ENCODE data around the gene ZFPM1.

The ZFPM1 gene

DNA sequence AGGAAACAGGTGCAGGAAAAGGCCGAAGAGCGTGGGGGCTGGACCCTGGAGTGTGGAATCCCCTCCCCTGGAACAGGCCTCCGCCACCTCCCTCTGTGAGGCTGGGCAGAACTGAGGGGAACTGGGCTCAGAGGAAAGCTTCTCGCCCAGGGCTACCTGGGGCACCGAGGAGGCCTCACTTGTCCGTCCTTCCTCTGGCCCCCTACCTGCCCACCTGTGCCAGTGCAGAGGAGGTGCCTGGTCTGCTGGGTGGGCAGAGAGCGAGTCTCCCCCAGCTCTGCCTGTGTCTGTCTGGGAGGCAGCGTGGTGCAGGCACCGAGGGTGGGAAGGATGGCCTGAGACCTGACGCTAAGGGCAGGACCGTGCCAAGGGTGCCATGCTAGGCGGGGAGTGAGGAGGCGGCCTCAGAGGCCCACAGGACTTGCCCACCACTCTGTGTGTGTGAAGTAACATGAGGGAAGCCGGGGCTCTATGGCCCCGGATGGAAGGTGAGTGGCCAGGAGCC lies 42.2 kb downstream of the ZFPM1 start:
- DNase-seq (ENCODE audit: insufficient read length, low spot score) (no peak), FAIRE-seq (no peak)

DNA sequence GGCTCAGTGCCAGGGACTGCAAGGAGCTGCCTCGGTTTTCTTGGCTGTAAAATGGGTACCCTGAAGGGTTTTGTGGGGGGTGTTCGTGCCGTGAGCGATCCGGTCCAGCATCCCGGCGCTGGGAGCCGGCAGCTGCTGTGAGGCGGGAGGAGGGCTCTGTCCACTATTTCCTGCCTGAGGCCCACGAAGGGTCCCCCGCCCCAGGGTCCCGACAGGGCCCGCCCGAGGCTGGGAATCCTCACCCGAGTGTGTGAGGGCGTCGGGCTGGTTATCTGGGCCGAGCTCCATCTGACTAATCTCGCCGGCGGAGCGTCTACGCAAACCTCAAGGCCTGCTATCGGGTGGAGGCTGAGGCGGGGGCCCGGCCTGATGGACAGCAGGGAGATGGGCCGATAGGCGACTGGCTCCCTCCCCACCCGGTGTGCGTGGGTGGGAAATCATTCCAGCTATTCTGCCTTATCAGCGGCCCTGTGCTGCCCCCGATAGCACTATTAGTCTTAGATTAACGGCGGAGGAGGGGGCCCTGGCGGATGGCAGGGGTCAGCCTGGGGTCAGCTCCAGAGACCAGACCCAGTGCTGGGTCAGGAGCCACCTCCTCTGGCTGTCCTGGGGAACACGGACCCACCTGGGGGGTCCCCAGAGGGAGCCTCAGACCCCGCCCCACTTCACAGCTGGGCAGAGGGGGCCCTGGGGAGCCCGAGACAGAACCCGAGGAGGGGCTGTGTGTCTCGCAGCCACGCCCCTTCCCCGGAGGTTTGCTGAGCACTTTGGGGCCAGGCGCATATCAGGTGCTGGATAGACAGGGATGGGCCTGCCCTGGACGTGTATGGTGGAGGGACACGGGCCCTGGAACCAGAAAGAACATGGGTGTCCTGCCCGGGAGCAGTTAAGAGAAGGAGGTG lies 44.7 kb downstream of the ZFPM1 start:
- FAIRE-seq: no peak
- no peak for DNase-seq (ENCODE audit: insufficient read length, low spot score)

DNA sequence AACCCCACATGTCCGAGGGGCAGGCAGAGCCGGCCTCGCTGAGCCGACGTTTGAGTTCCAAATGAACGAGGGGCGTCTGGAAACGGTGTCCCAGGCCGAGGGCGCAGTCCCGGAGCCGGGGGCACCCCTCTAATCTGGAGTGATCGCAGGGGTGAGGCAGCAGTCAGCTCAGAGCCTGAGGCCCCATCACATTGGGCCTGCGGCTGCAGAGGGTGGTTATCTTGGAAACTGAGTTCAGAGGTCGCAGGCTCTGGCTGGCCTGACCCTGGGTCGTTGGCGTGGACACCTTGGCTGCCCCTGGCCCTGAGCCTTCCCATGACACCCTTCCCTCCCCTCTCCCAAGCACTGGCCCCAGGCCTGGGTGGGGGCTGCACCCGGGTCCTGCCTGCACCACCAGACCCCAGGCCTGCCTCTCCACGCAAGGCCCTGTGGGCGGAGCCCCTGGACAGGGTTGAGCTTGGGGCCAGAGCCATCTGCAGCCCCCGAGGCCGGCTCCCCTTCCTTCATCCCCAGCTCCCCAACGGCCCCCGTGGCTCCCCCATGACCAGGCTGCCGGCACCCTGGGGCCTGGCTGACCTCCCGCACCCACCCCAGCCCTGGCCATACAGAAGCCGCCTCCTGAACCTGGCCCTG lies 45.6 kb downstream of the ZFPM1 start:
- no peak for DNase-seq (ENCODE audit: insufficient read length, low spot score)

DNA sequence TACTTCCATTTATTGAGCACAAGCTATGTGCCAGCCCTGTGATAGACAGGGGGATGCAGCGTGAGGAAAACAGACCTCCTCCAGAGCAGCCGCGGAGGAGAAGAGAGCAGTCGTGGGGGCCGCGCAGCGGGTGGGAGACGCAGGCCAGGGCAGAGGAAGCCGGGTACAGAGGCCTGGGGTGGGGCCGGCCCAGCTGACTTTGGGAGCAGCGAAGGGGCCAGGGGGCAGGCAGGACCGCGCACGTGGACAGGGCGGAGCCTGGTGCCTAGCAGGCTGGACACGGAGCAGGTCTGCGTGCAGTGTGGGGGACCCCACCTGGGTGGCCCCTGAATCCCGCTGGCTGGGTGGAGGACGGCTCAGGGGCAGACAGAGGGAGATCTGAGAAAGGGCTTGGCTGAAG lies 46.2 kb downstream of the ZFPM1 start:
- FAIRE-seq (no peak), DNase-seq (ENCODE audit: insufficient read length, low spot score) (no peak)

More for the DNA sequence above, 45.6 kb downstream of the ZFPM1 start:
- no peak for FAIRE-seq

DNA sequence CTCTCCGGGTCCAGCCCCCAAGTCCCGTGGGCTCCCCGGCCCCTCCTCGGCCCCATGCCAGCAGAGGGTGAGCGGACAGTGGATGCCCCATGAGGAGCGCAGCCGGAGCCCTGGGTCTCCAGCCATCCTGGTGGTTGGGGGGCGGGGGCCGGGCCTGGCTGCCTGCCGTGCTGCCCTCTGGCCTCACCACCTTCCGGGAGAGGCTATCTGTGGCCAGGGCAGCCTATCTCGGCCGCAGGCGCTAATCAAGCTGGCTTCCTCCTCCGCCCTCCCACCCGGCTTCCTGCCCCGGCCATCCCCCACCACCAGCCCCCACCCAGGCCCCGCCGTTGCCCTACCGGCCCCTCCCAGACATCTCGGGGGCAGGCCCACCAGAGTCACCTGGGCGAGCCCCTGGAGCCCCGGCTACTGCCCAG lies 46.8 kb downstream of the ZFPM1 start:
- no peak for DNase-seq (ENCODE audit: insufficient read length, low spot score)
- FAIRE-seq: no peak

DNA sequence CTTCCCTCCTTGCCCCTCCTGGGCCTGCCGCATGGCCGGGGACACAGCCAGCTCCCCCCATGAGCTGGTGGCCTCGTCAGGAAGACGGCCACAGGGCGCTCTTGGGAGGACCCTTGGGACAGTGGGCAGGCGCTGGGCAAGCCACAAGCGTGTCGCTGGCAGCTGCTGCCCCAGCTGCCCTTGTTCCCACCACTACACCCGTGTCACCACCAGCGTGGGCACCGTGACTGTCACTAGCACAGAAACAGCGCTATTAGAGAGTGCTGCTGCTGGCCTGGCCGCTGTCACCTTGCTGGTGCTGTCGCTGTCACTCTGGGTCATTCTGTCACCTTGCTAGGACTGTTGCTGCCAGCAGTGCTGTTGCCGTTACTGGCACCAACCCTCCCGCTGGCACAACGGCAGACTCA lies 47.2 kb downstream of the ZFPM1 start:
- FAIRE-seq: peak; percentile 62
- DNase-seq (ENCODE audit: insufficient read length, low spot score): no peak

DNA sequence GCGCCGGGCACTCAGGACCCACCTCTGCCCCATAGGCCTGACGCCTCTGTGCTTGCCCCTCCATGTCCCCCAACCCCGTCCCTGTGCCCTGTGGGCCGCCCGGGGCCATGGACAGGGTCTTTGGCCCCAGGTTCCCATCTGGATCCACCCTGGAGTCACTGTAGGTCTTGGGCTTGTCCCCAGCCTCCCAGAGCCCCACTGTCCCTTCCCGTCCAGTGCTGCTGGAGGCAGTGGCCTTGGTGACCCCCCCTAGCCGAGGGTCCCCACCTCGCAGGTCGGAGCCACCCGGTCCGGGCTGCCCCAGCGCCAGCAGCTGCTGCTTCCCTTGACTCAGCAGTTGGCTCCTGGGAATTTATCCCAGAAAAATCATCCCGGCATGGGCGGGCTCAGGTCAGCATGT lies 49.3 kb downstream of the ZFPM1 start:
- FAIRE-seq: no peak

DNA sequence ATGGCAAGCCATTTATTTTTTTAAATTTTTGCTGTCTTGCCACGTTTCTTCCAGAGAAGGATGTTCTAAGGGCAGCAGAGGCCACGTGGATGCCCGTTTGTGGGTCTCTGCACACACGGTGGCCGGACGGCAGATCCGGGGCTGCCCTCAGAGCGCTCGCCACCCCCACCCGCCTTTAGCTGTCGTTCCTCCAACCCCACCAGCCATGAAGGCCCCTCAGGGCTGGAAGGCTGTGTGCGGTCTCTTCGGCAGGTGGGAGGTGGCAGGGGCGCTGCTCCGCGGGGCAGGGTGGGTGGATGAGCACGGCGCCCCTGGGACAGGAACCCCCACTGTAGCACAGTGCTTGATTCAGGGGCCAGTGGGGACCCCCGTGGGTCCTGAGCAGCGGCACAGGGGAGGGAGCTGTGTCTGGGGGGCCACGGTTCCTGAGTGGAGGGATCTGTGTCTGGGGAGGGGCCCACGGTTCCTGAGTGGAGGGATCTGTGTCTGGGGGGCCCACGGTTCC lies 49.7 kb downstream of the ZFPM1 start:
- DNase-seq (ENCODE audit: insufficient read length, low spot score) (no peak), FAIRE-seq (no peak)

More for the DNA sequence above, 49.3 kb downstream of the ZFPM1 start:
- no peak for DNase-seq (ENCODE audit: insufficient read length, low spot score)

DNA sequence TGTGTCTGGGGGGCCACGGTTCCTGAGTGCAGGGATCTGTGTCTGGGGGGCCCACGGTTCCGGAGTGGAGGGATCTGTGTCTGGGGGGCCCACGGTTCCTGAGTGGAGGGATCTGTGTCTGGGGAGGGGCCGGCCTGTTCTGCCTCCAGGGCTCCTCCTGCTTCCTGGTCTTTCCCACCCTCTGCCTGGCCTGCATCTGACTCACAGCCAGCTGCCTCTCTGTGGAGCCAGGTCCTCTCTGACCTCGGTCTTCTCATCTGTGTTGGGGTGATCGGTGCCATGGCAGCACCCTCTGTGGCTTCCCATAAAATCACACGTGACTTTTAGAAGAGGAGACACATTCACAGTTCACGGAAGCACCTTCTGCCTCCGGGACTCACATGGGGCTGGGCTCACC lies 50.3 kb downstream of the ZFPM1 start:
- FAIRE-seq (no peak), DNase-seq (ENCODE audit: insufficient read length, low spot score) (no peak)

DNA sequence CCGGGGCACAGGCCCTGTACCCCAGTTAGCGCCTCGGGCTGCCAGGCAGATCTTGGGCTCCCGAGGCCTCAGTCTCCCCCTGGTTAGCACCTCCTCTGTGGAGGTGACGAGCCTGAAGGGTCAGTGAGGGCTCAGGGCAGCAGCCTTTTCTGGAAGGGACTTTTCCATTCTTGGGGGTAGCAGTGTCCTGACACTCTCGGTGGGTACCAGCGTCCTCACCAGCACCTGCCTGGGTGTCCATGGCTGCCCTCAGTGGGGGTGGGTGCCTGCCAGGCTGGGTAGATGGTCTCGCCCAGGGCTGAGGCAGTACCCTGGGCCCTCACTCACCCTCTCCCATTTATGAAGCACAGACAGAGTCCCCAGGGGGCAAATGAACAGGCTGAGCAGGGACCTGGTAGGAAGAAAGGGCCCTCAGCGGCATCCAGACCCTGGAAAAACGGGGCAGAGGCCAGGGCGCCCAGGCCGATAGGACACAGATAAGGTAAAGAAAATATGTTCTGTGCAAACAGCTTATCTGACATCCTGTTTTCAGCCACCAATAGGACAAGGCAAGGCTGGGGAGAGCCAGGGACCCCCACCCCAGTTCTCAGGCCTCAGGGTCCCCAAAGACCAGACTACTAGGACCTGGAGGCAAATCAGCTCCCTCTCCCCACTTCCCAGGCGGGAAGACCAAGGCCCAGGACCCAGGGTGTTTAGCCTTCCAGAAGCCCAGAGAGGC lies 50.9 kb downstream of the ZFPM1 start:
- DNase-seq (ENCODE audit: insufficient read length, low spot score): no peak
- FAIRE-seq: no peak

DNA sequence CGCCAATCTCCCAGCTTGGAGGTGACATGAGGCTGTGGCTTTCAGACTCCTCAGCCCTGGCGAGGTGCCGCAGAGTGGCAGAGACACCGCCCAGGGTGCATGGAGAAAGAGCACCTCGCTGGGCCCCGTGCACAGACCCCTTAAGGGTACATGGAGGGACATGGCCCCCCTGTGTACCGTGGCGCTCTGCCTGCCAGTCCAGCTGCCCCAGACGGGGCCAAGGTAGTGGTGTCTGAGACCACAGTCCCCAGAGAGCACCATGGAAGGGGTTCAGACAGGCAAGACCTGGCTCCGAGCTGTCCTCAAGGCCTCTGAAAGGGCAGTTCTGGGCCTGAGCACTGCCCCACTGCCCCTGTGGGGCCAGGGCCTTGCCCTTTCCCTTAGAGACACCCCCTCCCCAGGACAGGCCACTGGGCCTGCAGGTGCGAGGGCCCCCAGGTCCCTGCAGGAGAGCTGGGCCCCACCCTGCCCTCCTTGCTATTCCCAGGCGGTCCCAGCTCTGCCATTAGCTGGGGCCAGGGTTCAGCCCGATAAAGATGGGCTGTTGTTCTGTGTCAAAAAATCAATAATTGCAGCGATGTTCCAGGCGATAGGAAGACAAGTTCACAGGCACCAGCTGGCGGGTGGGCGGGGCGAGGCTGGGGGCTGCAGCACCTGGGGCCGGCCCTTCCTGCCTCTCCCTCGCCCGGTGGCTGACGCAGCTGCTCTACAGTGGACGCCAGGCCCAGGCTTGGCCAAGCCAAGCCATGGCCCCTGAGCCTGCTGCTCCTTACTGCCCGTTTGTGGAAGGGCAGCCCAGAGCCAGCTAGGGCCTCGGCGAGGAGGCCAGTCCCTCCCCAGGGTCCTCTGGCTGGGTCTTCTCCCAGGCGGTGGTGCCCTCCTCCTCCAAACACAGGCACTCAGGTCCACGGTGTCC lies 51.7 kb downstream of the ZFPM1 start:
- no peak for FAIRE-seq
- no peak for DNase-seq (ENCODE audit: insufficient read length, low spot score)

DNA sequence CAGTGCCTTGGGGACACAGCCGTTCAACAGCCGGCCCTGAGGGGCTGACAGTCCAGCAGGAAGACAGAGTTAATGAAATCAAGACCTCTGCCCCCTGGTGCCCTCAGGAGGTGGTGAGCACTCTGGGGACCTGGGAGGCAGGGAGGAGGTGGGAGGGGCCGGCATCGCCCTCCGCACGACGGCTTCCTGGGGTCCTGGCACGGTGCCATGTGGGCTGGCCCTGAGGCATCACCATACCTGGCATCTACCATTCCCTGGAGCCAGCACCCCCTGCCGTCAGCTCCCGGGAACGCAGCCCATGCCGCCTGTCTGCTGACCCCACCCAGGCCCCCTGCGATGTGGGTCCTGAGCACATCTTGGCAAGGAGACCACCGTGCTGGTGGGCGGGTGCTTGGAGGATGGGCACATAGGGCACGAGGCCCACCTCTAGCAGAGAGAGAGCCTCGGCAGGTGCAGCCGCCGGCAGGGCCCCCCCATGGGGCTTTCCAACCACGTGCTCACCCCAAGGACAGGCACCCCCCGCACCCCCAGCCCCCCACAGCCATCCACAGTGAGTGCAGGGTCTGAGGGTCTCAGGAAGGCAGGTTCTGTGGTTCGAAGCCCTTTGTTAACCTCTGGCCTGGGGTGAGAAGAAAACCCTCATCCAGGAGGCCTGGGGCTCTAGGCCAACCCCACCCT lies 52.5 kb downstream of the ZFPM1 start:
- FAIRE-seq (no peak), DNase-seq (ENCODE audit: insufficient read length, low spot score) (no peak)

DNA sequence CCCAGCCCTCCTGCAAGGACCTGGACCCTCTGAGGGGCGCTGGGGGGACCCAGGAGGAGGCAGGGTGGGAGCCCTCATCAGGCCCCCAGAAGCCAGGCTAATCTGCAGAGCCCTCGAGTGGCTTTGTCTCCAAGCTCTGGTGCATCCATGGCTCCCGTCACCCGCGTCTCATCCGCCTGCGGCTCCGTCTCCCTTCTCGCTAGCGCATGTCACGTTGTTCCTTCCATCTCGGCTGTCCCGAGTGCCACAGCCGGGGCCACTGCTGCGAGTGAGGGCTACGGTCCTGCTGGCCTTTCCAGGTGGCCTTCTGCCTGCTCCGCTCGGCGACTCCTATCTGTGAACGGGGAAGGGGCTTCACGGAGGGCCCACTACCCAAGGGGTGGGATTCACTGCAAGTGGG lies 53.6 kb downstream of the ZFPM1 start:
- no peak for FAIRE-seq
- DNase-seq (ENCODE audit: insufficient read length, low spot score): no peak

DNA sequence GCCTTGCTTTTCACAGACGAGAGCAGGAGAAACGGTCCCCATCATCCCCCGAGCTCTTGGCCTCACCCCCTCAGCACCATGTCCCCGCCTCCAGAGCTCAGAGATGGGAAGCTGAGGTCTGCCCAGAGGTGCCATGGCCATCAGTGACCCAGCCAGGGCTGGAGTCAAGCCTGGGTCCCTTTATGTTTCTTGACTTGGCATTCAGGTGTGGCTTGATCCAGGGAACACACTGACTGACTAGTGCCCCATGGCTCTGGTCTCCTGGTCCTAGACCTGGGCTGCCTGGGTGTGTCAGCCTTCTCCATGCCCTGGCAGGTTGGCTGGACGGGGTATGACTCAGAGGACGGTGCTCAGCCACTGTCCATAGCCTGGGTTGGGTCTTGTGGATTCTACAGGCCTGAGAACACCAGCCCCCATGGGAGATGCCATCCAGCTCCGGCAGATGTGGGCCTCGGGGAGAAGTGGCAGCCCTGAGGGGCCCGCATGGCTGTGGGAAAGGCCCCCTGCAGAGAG lies 54.2 kb downstream of the ZFPM1 start:
- DNase-seq (ENCODE audit: insufficient read length, low spot score) (no peak), FAIRE-seq (no peak)

DNA sequence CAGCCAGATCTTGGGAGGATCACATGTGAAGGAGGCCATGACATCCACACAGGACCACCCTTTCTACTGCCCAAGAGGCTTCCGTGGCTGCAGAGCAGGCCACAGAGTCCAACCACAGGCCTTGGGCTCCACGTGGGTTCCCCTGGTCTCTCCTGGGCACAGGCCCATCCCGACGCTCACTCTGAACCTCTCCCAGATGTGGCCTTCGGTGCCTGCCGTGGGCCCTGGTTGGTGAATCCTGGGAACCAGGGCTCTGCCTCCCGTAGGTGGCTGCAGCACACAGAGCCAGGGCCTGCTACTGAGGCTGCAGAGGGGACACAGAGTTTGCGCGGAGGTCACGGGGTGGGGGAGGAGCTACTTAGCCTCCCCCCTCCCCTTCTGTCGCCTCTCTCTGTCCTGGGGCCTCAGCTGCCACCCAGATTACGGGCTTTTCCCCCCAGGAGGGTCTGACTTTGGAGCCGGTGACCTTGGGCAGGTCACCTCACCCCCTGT lies 55.3 kb downstream of the ZFPM1 start:
- FAIRE-seq (no peak), DNase-seq (ENCODE audit: insufficient read length, low spot score) (no peak)

DNA sequence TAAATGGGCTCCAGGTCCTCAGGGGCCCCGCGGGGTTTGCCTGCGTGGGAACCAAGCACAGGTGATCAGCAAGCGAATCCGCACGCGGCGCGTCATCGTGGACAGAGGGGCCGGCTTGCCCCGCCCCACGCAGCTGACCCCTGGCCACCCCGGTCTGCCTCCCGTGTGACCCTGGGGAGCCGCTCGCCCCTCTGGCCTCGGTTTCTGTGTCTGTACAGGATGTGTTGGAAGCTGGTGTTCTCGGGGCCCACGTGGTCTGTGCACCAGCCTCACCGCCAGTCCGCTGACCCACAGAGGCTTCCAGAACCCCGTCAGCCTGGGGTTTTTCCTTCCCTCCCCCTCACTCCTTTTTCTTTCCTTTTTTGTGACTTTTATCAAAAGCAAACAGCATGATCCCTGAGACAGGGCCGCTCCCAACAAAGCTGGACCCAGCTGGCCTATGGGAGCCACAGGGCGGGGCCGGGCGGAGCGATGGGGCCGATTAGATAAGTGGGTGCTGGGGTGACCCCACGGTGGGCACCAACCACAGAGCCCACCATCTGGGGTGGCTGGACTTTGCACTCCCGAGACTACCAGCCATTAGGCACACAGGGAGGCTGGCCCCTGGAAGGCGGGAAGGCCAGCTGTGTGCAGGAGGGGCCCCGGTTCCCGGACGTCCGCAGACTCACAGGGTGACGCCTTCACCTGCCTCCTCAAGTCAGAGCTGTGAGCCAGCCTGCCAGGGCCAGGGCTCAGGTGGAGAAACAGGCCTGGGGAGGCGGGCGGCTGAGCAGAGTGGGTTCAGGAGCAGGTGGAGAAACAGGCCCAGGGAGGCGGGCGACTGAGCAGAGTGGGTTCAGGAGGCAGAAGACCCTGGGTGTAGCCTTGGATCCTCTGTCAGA lies 56.0 kb downstream of the ZFPM1 start:
- no peak for DNase-seq (ENCODE audit: insufficient read length, low spot score)
- FAIRE-seq: no peak

DNA sequence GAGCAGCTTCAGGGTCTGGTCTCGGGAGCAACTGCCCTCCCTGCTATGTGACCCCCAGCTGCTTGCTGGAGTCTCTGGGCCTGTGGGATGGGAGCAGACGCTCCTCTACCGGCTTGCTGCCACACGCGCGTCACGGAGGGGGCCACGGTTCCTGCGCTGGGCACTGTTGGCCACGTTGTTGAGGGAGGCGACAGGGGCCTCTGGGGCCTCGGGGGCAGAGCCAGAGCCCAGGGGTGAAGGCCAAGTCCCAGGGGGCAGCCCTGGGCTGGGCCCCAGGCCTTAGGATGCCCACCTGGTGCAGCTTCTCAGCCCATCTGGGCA lies 56.6 kb downstream of the ZFPM1 start:
- DNase-seq (ENCODE audit: insufficient read length, low spot score): no peak
- no peak for FAIRE-seq

All from HTR-8/SVneo (cell line).